GM15510 (cell line): ENCODE data around the gene APPL2.
A peak's percentile ranks its signal among the peaks of the same experiment; 100 is the strongest.

Source experiments
- POLR2A ChIP-seq: IDR thresholded peaks from 3 replicates; pipeline ENCODE4 v1.6.1; 2011; ENCODE audit warnings: borderline replicate concordance; ENCODE audit not compliant: insufficient read length; ENCODE audit errors: extremely low read depth

Gene APPL2

GRCh38 chr12:105235732-105236476 is at the start of gene APPL2:
APPL2 (minus strand) TSS chr12:105236174; CDS start chr12:105236012, 162 bp downstream.
- peak; percentile 86 for TF ChIP-seq POLR2A

- no peak for TF ChIP-seq POLR2A
Observed at GRCh38 chr12:105285378-105285777, 49.4 kb upstream of the APPL2 start.

GRCh38 chr12:105281694-105282049 is 45.7 kb upstream of the APPL2 start:
- no peak for TF ChIP-seq POLR2A

- TF ChIP-seq POLR2A, result no peak
Observed at GRCh38 chr12:105280966-105281693, 45.2 kb upstream of the APPL2 start.

GRCh38 chr12:105279460-105280056 is 43.6 kb upstream of the APPL2 start:
- no peak for TF ChIP-seq POLR2A

GRCh38 chr12:105278043-105278697 is 42.2 kb upstream of the APPL2 start:
- no peak for TF ChIP-seq POLR2A

- TF ChIP-seq POLR2A, result no peak
Observed at GRCh38 chr12:105275997-105276733, 40.2 kb upstream of the APPL2 start.

GRCh38 chr12:105274571-105274970 is 38.6 kb upstream of the APPL2 start:
- no peak for TF ChIP-seq POLR2A

GRCh38 chr12:105273601-105274000 is 37.6 kb upstream of the APPL2 start:
- no peak for TF ChIP-seq POLR2A

- no peak for TF ChIP-seq POLR2A
Observed at GRCh38 chr12:105272814-105273416, 36.9 kb upstream of the APPL2 start.

GRCh38 chr12:105272152-105272551 is 36.2 kb upstream of the APPL2 start:
- no peak for TF ChIP-seq POLR2A

- no peak for TF ChIP-seq POLR2A
Observed at GRCh38 chr12:105271364-105271763, 35.4 kb upstream of the APPL2 start.

GRCh38 chr12:105270671-105271255 is 34.8 kb upstream of the APPL2 start:
- no peak for TF ChIP-seq POLR2A

GRCh38 chr12:105267711-105268110 is 31.7 kb upstream of the APPL2 start:
- no peak for TF ChIP-seq POLR2A
